Skeletal muscle tissue (tissue), 4 donors: Measurements from ENCODE around the gene TMTC1. TPM values are rescaled to one million over a fixed set of nuclear protein-coding genes. Genes with fewer than 3 reads are reported as not detected.
A peak's percentile ranks its signal among the peaks of the same experiment; 100 is the strongest.

Experiments used
- H3K27ac ChIP-seq: one replicate; pipeline ENCODE4 v1.7.0; 2013; ENCODE audit warnings: mild to moderate bottlenecking, low read depth, low read length, inconsistent platforms
- H3K27me3 ChIP-seq, 3 donors: one replicate each; pipeline ENCODE4 v1.7.0; 2013; ENCODE audit warnings: low read length in 3 of 3; ENCODE audit not compliant: control insufficient read depth in 3 of 3, insufficient read depth in 3 of 3
- H3K36me3 ChIP-seq, 3 donors: one replicate each; pipeline ENCODE4 v1.7.0; 2013; ENCODE audit warnings: low read length in 3 of 3; ENCODE audit not compliant: control insufficient read depth in 3 of 3, insufficient read depth in 3 of 3
- H3K4me1 ChIP-seq, 3 donors: one replicate each; pipeline ENCODE4 v1.7.0; 2013; ENCODE audit warnings: low read length in 3 of 3, mild to moderate bottlenecking in 3 of 3; ENCODE audit not compliant: control insufficient read depth in 3 of 3, insufficient read depth in 3 of 3
- H3K4me3 ChIP-seq, 3 donors: one replicate each; pipeline ENCODE4 v1.7.0; 2013; ENCODE audit warnings: low read length in 3 of 3
- H3K9ac ChIP-seq, 3 donors: one replicate each; pipeline ENCODE4 v1.7.0; 2013; ENCODE audit warnings: low read length in 3 of 3, mild to moderate bottlenecking in 3 of 3, moderate library complexity in 2 of 3, low read depth in 1 of 3
- H3K9me3 ChIP-seq, 3 donors: one replicate each; pipeline ENCODE4 v1.7.0; 2013; ENCODE audit warnings: low read length in 3 of 3; ENCODE audit not compliant: control insufficient read depth in 3 of 3
- total RNA-seq: library from RNA; depleted of rRNA; stranded (reverse); fragments of >200 nt; gene quantifications from one replicate; pipeline ENCODE4 v1.2.3, GENCODE V29; 2014
- donor health status: Osteomylitis.

Gene TMTC1
- total RNA-seq, 1 donor from 2014 or later, result 37.6 TPM

DNA sequence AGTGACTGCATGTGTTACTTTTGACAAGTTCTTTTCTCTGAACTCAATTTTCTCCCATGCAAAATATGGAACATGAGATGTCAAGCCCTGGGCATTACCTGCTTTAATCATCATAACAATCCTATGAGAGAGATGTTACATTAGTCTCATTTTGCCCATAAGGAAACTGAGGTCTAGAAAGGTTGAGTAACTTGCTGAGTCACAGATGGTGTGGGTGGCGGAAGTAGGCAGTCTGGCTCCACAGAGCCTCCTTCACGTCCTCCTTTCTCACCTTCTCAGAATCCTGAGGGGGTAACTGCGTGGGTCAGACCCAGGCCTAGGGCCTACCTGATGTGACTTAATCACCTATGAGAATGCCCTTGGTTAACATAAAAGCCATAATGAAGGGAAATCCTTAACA is 50.7 kb downstream of the TMTC1 start:
- Histone ChIP-seq H3K9ac (no peak overlapping the region), H3K9me3 (no peaks in the 10 kb centered on the region), H3K27ac (peak overlapping the region; percentile 28), H3K4me3 (no peak overlapping the region), H3K4me1 (peaks cover 50 to 73% (median 61%) of the 10 kb centered on the region in 3 donors), H3K27me3 (no peaks in the 10 kb centered on the region), H3K36me3 (no peaks in the 10 kb centered on the region)

DNA sequence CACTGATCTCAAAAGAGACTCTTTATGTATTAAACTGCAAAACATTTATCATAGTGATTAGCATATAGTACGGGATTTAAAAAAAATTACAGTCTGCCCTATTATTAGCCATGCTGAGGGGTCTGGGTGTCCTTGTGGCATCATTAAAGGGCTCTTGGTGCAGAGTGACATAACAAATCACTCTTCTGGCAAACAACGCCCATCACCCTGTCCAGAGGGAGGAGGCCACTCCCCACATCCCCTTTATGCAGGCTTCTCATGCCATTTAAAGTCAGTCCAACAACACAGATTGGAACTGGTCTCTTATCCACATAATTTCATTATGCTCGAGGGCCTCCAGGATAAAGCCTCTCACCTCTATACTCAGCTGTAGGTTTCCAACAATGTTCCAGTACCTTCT is 51.1 kb downstream of the TMTC1 start:
- Histone ChIP-seq H3K4me1 (peaks cover 50 to 75% (median 61%) of the 10 kb centered on the region in 3 donors), H3K36me3 (no peaks in the 10 kb centered on the region), H3K4me3 (no peak overlapping the region), H3K9me3 (no peaks in the 10 kb centered on the region), H3K27me3 (no peaks in the 10 kb centered on the region), H3K9ac (no peak overlapping the region), H3K27ac (peak overlapping the region; percentile 28)

DNA sequence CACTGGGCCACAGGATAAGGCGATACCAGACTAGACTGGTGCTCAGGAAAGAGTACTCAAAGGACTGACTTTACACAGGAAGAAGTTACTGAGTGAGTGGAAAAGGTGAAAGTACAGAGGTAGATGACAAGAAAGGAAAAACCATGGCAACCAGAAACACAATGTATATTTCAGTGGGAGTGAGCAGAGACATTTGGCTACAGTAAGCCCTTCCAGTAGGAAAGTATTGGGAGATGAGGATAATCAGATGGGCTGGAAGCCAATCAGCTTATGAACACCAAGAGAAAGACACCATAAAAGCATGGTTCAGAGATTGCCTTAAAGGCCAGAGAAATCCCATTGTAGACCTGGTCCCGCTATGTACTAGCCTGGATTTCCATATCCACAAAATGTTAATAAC is 51.6 kb downstream of the TMTC1 start:
- Histone ChIP-seq H3K27me3 (no peaks in the 10 kb centered on the region), H3K4me1 (peaks cover 48 to 75% (median 61%) of the 10 kb centered on the region in 3 donors), H3K4me3 (no peak overlapping the region), H3K36me3 (no peaks in the 10 kb centered on the region), H3K9ac (no peak overlapping the region), H3K27ac (no peak overlapping the region), H3K9me3 (no peaks in the 10 kb centered on the region)

DNA sequence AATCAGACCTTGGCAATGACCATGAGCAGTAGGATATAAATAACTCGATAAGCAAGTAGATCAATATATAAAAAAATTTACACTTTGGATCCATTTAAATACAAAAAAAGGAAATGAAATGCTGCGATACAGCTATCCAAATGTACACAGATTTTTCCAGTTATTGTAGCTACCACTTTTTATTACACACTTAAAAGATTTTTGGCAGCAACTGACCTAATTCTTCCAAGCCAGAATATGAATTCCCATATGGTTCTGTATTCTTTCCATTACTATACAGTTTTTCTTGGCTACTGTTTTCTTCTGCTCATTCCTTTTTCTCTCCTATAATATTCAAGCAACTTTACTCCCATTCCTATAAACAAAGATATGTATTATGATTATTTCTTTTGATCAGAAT is 52.2 kb downstream of the TMTC1 start:
- Histone ChIP-seq H3K36me3 (no peaks in the 10 kb centered on the region), H3K27me3 (no peaks in the 10 kb centered on the region), H3K27ac (no peak overlapping the region), H3K9me3 (no peaks in the 10 kb centered on the region), H3K4me1 (peaks cover 53 to 77% (median 66%) of the 10 kb centered on the region in 3 donors), H3K9ac (no peak overlapping the region), H3K4me3 (no peak overlapping the region)

DNA sequence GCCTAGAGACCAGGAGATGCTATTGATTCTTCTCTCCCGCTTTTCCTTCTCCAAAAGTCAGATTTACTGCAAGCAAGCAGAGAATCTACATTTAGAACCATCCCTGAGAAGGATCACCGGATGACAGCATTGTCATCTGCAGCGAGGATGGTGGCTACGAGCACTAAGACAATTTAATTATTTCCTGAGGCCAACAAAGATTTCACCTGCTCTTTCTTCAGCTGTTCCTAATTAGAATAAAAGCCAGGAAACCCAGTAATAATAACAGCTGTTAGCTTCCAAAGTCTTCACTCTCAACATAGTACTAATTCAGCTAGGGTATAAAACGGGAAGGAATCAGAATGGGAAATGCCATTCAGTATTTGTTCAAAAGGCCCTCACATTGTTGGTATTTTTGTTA is 53.3 kb downstream of the TMTC1 start:
- H3K4me3 ChIP-seq, result no peak overlapping the region
- H3K27me3 ChIP-seq, result no peaks in the 10 kb centered on the region
- no peak overlapping the region for H3K9ac ChIP-seq
- H3K9me3 ChIP-seq, result no peaks in the 10 kb centered on the region
- no peaks in the 10 kb centered on the region for H3K36me3 ChIP-seq
- peaks cover 58 to 80% (median 70%) of the 10 kb centered on the region in 3 donors for H3K4me1 ChIP-seq
- H3K27ac ChIP-seq, result peak overlapping the region; percentile 29

DNA sequence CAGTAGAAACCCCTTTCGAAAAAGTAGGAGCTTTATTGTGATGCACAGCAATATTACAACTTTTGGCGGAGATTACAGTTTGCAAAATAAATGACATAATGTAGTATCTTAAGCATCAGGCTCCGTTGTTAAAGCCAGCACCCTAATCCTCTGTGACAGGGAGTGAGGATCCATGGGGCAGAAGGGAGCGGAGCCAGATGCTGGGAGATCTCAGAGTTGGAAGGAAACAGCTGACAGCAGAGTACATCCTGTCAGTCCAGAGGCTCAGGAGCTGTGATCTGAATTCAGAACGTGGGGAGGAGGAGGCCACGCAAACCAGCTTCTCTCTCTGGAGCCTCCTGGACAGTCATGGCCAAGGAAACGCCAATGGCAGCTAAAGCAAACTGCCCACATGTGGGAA is 55.7 kb downstream of the TMTC1 start:
- Histone ChIP-seq H3K9me3 (no peaks in the 10 kb centered on the region), H3K4me1 (peaks cover 45 to 62% (median 49%) of the 10 kb centered on the region in 3 donors), H3K9ac (peak overlapping the region in 2 of 3 donors; percentile 8 to 13), H3K27ac (peak overlapping the region; percentile 68), H3K27me3 (no peaks in the 10 kb centered on the region), H3K36me3 (no peaks in the 10 kb centered on the region), H3K4me3 (peak overlapping the region in 2 of 3 donors; percentile 14 to 23)

DNA sequence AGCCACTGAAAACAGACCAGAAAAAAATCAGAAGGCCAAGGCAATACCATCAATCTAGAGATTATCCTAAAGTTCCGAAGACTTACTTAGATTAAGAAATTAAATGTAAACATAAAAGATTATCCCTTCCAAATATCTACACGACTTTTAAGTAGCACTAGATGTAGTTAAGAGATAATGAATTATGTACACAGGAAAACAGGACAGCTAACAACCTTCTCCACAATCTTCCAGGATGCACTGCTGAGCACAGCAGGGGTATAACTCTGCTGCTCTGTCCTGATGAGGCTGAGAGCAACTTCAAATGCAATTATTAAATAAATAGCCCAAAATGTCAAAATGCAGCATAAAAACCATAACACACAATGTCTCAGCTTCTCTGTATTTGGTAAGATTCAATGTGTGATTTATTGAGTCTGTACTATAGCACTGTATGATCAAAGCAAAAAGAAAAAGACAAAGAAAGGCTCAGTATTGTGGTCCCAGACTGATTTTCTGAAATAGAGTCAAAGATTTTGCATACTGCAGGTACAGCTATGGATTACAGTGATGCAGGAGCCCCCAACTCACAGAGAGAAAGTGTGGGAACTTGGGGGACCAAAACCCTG is 56.9 kb downstream of the TMTC1 start:
- Histone ChIP-seq H3K27me3 (no peaks in the 10 kb centered on the region), H3K9me3 (no peaks in the 10 kb centered on the region), H3K27ac (peak overlapping the region; percentile 77), H3K4me1 (peaks cover 41 to 51% (median 45%) of the 10 kb centered on the region in 3 donors), H3K9ac (no peak overlapping the region), H3K36me3 (no peaks in the 10 kb centered on the region), H3K4me3 (no peak overlapping the region)

DNA sequence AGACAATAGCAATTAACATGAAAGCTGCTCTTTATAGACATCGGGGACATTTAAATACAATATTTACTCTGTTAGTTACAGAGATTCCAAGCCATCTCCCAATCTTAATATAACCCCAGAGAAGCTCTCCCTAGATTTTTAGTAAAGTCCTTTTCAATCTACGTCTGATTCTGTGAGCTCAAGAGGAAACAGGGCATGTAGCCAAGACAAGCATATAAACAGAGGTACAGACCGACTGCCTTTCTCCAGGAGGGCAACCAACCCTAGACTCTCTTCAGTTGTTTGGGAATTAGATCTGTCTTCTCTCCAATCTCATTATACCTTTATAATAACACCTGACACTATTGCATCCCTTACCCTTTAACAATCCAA is 57.4 kb downstream of the TMTC1 start:
- H3K36me3 ChIP-seq, result no peaks in the 10 kb centered on the region
- H3K27me3 ChIP-seq, result no peaks in the 10 kb centered on the region
- peaks cover 40 to 51% (median 45%) of the 10 kb centered on the region in 3 donors for H3K4me1 ChIP-seq
- peak overlapping the region; percentile 19 to 41 (median 32) for H3K4me3 ChIP-seq
- H3K9ac ChIP-seq, result peak overlapping the region; percentile 58 to 75 (median 71)
- H3K9me3 ChIP-seq, result no peaks in the 10 kb centered on the region
- H3K27ac ChIP-seq, result peak overlapping the region; percentile 77

DNA sequence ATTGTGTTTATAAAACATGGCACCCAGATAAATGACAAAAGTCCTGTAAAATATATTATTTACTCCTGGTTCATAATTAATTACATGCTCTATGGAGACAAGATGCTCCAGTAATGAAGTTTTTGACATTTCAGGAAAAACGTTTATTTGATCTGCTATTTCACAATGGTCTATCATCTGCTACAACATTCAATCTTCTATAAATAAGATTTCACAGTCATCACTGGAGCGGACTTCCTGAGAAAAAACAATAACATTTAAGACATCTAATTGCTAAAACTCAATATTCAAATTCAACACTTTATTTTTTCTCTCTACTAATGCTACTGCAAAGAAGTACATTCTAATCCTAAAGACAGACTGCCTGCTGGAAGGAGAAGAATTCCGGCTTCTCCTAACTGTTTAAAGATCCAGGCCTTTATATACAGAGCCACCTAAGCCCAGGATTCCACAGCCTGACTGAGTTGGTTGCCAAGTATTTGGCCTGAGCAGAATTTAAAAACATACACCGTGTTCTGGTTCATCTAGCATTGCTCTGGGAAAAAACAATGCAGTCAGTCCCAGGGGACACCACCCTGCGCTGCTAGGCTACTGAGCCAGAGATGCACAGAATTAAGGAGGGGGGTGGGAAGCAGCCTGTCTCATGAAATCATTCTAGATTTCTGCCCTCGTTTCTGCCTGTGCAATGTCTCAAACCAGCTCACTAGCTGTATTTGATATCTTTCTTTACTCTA is 58.0 kb downstream of the TMTC1 start:
- Histone ChIP-seq H3K4me1 (peaks cover 34 to 50% (median 42%) of the 10 kb centered on the region in 3 donors), H3K4me3 (peak overlapping the region; percentile 19 to 41 (median 32)), H3K36me3 (no peaks in the 10 kb centered on the region), H3K9me3 (no peaks in the 10 kb centered on the region), H3K27me3 (no peaks in the 10 kb centered on the region), H3K27ac (peak overlapping the region; percentile 77), H3K9ac (peak overlapping the region; percentile 58 to 75 (median 71))

DNA sequence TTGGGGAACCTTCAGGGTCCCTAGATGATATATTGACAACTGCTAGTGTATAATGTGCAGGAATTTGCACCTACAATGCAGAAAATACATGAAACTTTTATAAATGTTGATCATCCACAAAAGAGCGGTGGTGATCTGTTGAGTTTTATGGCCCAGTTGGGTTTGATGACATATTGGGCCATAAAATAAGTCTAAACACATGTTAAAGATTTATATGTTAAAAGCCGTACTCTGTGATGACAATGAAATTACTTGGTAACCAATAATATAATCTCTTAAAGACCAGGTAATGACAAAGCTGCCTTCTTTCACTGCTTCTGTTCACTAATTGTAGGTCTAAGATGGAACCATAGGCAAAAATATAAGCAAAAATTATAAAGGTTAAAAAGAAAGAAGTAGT is 61.6 kb downstream of the TMTC1 start:
- H3K9me3 ChIP-seq, result no peaks in the 10 kb centered on the region
- peaks cover 0 to 5% (median 0%) of the 10 kb centered on the region in 3 donors for H3K36me3 ChIP-seq
- peaks cover 14 to 19% (median 17%) of the 10 kb centered on the region in 3 donors for H3K4me1 ChIP-seq
- no peak overlapping the region for H3K4me3 ChIP-seq
- H3K27ac ChIP-seq, result no peak overlapping the region
- no peaks in the 10 kb centered on the region for H3K27me3 ChIP-seq
- no peak overlapping the region for H3K9ac ChIP-seq
